Measurements from ENCODE around the gene CARD11.

Gene CARD11

DNA sequence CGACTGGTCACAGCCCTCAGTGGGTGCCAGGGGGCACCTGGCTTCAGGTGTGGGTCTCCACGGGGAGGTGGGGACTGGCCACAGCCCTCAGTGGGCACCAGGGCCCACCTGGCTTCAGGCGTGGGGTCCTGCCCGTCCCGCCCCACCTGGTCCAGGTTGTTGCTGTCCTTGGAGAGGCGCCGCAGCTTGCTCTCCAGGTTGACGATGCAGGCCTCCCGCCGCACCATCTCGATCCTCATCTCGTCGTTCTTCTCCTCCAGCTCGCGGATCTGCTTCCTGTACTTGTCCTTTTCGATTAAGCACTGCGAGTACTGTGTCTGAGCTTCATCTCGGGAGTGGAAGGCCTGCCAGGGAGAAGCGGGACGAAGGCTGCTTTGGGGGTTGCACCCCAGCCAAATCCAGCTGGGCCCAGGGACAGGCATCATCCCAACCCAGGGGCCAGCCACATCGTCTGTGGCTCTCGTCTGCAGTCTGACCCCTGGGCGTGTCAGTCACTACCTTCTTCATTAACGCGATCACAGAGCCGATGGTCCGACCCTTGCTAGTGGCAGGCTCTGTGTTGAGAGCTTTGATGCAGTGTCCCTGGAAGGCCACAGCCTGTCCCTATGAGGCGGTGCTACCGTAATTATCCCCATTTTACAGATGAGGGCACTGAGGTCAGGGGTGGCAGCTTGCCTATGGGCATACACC is 106.6 kb downstream of the CARD11 start:
- Histone ChIP-seq H3K4me3 (no peak overlapping the region), H3K27me3 (no peaks in the 10 kb centered on the region), H3K9ac (no peak overlapping the region), H3K4me2 (no peak overlapping the region), H3K9me3 (replicated peaks in 1 of 11) (peaks cover 0 to 5% (median 0%) of the 10 kb centered on the region in 11 experiments; a peak in 2 of 22 replicates), H3K27ac (no peak overlapping the region), H4K20me1 (peaks cover 0 to 11% (median 0%) of the 10 kb centered on the region in 11 experiments; a peak in 3 of 22 replicates), H3K4me1 (peaks cover 14 to 51% (median 32%) of the 10 kb centered on the region in 10 experiments), H3K36me3 (peaks cover 0 to 59% (median 26%) of the 10 kb centered on the region in 11 experiments; a peak in 18 of 22 replicates)
- no peak for TF ChIP-seq Cebpa-rat (IDR thresholded peaks at IDR 0.05)

DNA sequence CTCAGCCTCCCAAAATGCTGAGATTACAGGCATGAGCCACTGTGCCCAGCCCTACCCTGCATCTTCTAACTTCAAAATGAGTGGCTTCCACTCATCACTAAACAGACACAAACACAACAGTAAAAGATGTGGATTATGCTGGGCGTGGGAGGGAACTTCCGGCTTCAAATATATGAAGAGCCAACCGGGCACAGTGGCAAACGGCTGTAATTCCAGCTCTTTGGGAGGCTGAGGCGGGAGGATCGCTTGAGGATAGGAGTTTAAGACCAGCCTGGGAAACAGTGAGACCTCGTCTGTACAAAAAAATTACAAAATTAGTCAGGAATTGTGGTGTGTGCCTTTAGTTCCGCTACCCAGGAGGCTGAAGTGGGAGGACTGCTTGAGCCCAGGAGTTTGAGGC is 107.4 kb downstream of the CARD11 start:
- no peak for TF ChIP-seq Cebpa-rat (IDR thresholded peaks at IDR 0.05)
- Histone ChIP-seq H3K27me3 (no peaks in the 10 kb centered on the region), H3K4me1 (peaks cover 10 to 45% (median 26%) of the 10 kb centered on the region in 10 experiments), H3K27ac (no peak overlapping the region), H4K20me1 (peaks cover 0 to 8% (median 0%) of the 10 kb centered on the region in 11 experiments; a peak in 3 of 22 replicates), H3K36me3 (peaks cover 0 to 62% (median 26%) of the 10 kb centered on the region in 11 experiments; a peak in 18 of 22 replicates), H3K4me2 (no peak overlapping the region), H3K4me3 (no peak overlapping the region), H3K9me3 (replicated peaks in 1 of 11) (no peaks in the 10 kb centered on the region), H3K9ac (no peak overlapping the region)

DNA sequence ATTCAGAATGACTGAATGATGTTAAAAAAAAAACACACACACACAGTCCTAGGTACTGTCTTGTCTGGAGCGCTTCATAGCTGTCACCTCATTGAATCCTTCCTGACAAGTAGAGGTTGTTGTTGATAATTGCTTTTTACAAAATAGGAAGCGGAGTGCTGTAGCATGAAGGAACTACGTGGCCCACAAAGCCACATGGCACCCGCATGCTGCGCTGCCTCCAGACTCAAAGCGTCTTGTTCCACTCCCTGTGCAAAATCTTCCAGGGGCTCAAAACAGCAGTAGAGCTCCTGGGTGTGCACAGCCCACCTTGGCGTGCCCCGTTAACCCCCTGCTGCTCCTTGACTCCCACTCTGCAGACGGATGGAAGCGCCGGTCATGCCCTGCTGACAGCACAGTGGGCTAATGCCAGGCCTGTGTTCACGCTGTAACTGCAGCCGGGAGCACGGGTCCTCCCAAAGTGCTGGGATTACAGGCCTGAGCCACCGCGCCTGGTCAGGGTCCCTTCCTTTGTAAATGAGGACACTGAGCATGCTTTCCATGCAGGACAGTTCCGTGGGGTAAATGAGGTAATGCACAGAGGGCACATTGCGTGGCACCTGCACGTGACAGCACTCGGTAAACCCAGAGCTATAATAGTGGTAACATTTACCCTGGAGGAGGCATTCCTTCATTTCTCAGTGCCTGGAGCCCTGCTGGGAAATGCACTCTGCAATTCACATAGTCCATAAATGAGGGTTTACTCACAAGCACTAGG is 108.5 kb downstream of the CARD11 start:
- Histone ChIP-seq H3K4me3 (no peak overlapping the region), H3K36me3 (peaks cover 0 to 62% (median 26%) of the 10 kb centered on the region in 11 experiments; a peak in 18 of 22 replicates), H3K4me1 (peaks cover 4 to 36% (median 18%) of the 10 kb centered on the region in 10 experiments; a peak in 17 of 20 replicates), H3K27ac (no peak overlapping the region), H3K27me3 (no peaks in the 10 kb centered on the region), H4K20me1 (no peaks in the 10 kb centered on the region; a peak in 1 of 22 replicates), H3K9ac (no peak overlapping the region), H3K9me3 (replicated peaks in 1 of 11) (no peaks in the 10 kb centered on the region), H3K4me2 (no peak overlapping the region)
- TF ChIP-seq Cebpa-rat (IDR thresholded peaks at IDR 0.05) = no peak

DNA sequence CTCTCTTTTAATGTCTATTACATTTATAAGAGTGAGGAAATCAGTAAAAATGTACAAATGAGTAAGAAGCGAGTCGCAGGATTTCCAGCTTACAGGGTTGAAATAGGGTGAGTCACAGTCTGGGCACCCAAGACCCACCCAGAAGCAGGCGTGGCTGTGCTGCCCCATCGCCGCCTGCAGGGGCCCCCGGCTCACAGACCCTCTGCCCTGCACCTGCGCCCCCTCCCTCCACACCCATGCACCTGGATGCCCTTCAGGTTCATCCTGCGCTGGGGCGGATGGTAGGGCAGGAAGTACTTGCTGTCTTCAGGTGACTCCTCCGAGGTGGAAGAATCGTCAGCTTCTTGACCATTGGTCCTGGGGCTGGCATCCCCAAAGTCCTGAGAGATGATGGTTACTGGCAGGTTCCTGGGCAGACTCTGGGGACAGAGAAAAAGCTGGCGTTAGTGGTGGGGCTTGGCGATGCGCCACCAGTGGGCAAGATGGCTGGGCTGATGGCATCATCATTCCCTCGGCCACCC is 109.4 kb downstream of the CARD11 start:
- no peak for TF ChIP-seq Cebpa-rat (IDR thresholded peaks at IDR 0.05)
- H3K9me3 ChIP-seq (replicated peaks in 1 of 11) = no peaks in the 10 kb centered on the region
- H4K20me1 ChIP-seq = no peaks in the 10 kb centered on the region; a peak in 1 of 22 replicates
- H3K27ac ChIP-seq = peak overlapping the region in 1 of 11 experiments; percentile 30; a peak in 2 of 22 replicates
- peaks cover 11 to 27% (median 14%) of the 10 kb centered on the region in 10 experiments for H3K4me1 ChIP-seq
- no peak overlapping the region for H3K9ac ChIP-seq
- 0 out of 22 replicates have a peak, but pooled peaks cover 0 to 1% (median 0%) of the 10 kb centered on the region in 11 experiments for H3K27me3 ChIP-seq
- no peak overlapping the region for H3K4me3 ChIP-seq
- peak overlapping the region in 2 of 11 experiments; percentile 45 to 49; a peak in 2 of 22 replicates for H3K4me2 ChIP-seq
- H3K36me3 ChIP-seq = peaks cover 0 to 54% (median 26%) of the 10 kb centered on the region in 11 experiments; a peak in 18 of 22 replicates

DNA sequence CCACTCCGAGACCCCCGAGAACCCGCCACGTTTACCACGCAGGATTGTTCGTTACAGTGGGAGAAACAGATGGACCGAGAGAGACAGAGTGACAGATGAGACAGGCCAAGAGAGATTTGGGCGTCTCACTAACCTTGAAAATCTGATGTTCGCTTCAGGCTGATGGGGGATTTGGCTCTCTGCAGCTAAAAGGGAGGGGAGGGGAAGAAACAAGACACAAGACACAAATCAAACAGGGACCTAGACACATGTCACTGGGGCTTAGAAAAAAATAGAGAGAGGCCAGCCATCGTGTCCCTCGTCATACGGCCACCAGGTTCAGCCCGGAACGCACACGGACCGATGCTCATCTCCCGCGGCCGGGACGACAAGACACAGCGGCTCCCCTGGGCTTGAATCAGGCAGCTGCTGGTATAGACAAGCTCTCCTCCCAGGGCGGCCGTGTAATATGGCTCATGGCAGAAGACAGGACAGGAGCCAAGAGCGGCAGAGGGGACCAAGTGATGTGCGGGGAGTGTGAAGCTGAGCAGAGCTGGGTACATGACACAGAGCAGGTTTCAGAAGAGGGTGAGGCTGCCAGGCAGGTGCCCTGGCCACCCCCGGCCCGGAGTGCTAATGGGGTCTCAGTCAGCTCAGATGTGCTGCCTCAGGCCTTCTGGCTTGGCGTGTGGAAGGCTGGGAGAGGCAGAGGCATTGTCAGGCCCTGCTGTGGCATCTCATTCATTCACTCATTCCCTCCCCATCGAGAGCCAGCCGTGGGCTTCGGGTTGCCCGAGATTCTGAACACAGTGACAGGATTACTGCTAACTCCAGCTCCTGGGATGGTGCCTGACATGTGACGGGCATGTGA is 111.0 kb downstream of the CARD11 start:
- Histone ChIP-seq H3K9ac (no peak overlapping the region), H3K4me1 (peaks cover 6 to 28% (median 19%) of the 10 kb centered on the region in 10 experiments; a peak in 19 of 20 replicates), H3K27me3 (peaks cover 0 to 8% (median 0%) of the 10 kb centered on the region in 11 experiments; a peak in 2 of 22 replicates), H3K27ac (no peak overlapping the region), H3K36me3 (peaks cover 0 to 39% (median 17%) of the 10 kb centered on the region in 11 experiments; a peak in 17 of 22 replicates), H3K9me3 (replicated peaks in 1 of 11) (no peaks in the 10 kb centered on the region), H4K20me1 (no peaks in the 10 kb centered on the region), H3K4me3 (no peak overlapping the region), H3K4me2 (no peak overlapping the region)
- no peak for TF ChIP-seq Cebpa-rat (IDR thresholded peaks at IDR 0.05)

DNA sequence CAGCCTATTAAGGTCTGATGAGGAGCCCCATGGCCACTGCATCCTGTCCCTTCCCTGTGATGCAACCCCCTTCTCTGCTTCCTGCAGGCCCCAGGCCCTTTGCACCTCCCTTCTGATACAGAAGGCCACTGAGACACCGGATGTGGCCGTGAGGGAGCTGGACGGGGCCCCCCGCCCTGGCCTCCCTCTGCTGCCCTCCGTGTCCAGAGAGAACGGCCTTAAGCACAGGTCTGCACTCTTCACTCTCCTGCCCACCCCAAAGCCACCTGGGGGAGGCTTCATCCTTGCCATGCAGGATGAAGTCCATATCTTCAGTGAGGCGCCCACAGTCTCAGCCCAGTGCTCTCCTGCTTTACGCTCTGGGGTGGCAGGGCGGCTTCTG is 112.6 kb downstream of the CARD11 start:
- H3K4me3 ChIP-seq = no peak overlapping the region
- no peak overlapping the region for H3K27ac ChIP-seq
- peaks cover 0 to 8% (median 0%) of the 10 kb centered on the region in 11 experiments; a peak in 2 of 22 replicates for H3K27me3 ChIP-seq
- no peak overlapping the region for H3K9ac ChIP-seq
- peaks cover 6 to 28% (median 19%) of the 10 kb centered on the region in 10 experiments; a peak in 19 of 20 replicates for H3K4me1 ChIP-seq
- TF ChIP-seq Cebpa-rat (IDR thresholded peaks at IDR 0.05) = no peak
- no peak overlapping the region for H3K4me2 ChIP-seq
- peaks cover 0 to 23% (median 7%) of the 10 kb centered on the region in 11 experiments; a peak in 9 of 22 replicates for H3K36me3 ChIP-seq
- 0 out of 22 replicates have a peak, but pooled peaks cover 0 to 4% (median 0%) of the 10 kb centered on the region in 11 experiments for H4K20me1 ChIP-seq
- no peaks in the 10 kb centered on the region for H3K9me3 ChIP-seq (replicated peaks in 1 of 11)

DNA sequence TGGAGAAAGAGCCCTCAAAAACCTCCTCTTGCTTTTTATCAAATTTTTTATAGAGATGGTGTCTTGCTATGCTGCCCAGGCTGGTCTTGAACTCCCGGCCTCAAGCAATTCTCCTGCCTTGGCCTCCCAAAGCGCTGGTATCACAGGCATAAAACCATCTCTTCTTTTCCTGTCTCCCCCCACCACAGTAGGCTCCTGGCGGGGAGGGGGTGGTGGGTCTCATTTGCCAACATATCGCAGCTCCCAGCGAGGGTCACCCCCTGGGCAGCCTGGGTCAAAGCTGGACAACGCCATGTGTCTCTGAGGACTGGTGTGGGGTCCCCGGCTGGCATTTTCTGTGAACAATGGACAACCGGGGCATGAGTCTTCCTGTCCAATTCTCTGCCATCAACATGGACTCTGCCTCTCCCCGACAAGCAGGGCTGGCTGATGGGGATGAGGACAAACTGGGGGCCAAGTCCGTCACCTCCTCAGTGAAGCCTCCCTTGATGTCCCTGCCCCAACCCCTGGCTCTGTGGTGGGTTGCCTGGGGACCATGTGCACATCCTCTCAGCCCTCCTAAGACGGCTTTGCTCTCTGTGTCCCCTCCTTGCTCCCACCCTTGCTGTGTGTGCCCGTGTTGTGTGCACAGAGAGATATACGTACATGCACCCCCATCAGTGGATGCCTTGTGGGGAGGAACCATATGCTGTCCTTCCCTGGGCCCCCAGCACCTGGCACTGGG is 113.2 kb downstream of the CARD11 start:
- peaks cover 6 to 28% (median 19%) of the 10 kb centered on the region in 10 experiments; a peak in 19 of 20 replicates for H3K4me1 ChIP-seq
- H3K9me3 ChIP-seq (replicated peaks in 1 of 11) = no peaks in the 10 kb centered on the region
- 0 out of 22 replicates have a peak, but pooled peaks cover 0 to 4% (median 0%) of the 10 kb centered on the region in 11 experiments for H4K20me1 ChIP-seq
- peak overlapping the region in 3 of 11 experiments; percentile 76 to 81 (median 81); a peak in 4 of 22 replicates for H3K4me2 ChIP-seq
- no peak overlapping the region for H3K9ac ChIP-seq
- H3K27me3 ChIP-seq = peaks cover 0 to 8% (median 0%) of the 10 kb centered on the region in 11 experiments; a peak in 2 of 22 replicates
- no peak overlapping the region for H3K27ac ChIP-seq
- no peak for TF ChIP-seq Cebpa-rat (IDR thresholded peaks at IDR 0.05)
- no peak overlapping the region for H3K4me3 ChIP-seq
- peaks cover 0 to 23% (median 7%) of the 10 kb centered on the region in 11 experiments; a peak in 9 of 22 replicates for H3K36me3 ChIP-seq
